ENCODE measurements around the gene CHPF2. TPM values are rescaled to one million over a fixed set of nuclear protein-coding genes. Genes with fewer than 3 reads are reported as not detected.

CHPF2 gene, protein sequence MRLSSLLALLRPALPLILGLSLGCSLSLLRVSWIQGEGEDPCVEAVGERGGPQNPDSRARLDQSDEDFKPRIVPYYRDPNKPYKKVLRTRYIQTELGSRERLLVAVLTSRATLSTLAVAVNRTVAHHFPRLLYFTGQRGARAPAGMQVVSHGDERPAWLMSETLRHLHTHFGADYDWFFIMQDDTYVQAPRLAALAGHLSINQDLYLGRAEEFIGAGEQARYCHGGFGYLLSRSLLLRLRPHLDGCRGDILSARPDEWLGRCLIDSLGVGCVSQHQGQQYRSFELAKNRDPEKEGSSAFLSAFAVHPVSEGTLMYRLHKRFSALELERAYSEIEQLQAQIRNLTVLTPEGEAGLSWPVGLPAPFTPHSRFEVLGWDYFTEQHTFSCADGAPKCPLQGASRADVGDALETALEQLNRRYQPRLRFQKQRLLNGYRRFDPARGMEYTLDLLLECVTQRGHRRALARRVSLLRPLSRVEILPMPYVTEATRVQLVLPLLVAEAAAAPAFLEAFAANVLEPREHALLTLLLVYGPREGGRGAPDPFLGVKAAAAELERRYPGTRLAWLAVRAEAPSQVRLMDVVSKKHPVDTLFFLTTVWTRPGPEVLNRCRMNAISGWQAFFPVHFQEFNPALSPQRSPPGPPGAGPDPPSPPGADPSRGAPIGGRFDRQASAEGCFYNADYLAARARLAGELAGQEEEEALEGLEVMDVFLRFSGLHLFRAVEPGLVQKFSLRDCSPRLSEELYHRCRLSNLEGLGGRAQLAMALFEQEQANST
- 50.6 and 51.9 TPM in 2 replicates for total RNA-seq

DNA sequence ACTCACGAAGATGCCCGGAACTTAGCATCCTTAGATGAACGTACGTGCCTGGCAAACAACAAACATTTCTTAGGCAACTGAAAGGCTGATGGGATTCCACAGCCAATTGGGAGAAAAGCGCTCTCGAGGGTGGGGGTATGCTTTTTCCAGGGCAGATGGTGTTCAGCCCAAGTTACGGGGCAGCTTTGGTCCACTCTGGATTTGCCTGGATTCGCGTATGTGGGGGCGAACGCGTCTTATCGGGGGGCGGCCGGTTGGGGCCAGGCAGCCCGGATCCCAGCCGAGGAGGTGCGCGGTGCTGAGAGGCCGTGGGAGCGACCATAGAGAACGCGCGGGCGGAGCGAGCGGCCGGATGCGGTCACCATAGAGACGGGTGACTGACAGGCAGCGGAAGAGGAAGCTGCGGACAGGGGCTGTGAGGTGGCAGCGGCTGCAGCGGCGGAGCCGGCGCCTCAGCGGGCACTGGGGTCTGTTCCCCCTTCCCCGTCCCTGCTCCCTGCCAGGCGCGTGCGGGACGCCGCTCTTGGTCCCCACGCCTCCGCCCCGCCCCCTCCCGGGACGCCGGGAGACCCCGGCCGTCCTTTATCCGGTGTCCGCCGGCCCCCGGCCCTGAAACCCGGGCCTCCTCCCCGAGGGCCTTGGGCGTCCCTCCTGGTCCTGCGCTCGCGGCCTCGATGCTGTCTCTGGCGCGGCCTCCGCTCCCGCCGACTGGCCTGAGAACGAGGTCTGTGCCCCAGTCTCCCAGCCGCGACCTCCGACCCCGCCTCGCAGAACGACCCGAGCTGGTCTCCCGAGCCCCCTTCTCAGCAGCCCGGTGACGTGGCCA lies at the start of gene CHPF2:
Gene CHPF2 (plus strand): TSS at position 393 of the 826 bp plus-strand sequence. CDS start 1,529 bp downstream, outside the sequence.
- intact Hi-C loops (cut with micrococcal nuclease), result loop anchor here (1.0 to 5.0 kb wide), 10 partner anchors 12 to 1608 kb away; partner anchors contain the start of genes ABCB8, NUB1, RHEB and TMUB1

DNA sequence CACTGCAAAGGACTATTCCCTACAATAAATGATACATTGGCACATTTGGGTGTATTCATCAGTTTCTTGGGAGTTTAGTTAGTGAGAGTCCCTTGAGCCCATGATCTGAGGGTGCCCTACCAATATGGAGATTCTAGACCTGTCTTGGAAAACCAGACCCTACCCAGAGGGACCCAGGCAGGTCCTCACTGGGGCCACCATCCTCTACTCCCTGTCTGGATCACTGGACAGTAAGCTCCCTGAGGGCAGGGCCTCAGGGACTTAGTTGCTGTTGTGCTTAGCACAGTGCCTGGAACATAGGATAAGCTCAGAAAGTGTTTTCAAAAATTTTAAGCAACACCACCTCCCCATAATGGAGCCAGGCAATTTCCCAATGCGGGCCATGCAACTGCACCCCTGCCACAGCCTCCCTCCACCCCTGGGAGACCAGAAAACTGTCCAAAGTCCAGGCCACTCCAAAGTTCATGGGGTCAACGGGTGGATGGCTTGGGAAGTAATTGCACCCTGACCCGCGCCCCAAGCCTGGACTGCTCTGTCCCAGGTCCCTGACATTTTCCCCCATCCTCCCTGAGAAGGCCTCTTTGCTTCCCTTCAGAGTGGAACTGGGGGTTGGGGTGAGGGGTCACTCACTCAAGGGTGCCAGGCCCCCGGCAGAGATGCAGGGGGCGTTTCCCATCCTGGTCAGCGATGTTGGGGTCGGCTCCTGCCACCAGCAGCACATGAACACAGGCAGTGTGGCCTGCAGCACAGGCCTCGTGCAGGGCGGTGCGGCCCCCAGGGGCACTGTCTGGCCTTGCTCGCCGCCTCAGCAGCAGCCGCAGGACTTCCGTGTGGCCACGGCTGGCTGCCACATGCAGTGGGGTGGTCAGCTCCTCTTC lies 46.3 kb upstream of the CHPF2 start:
- intact Hi-C loops (cut with micrococcal nuclease), result no loop called here

DNA sequence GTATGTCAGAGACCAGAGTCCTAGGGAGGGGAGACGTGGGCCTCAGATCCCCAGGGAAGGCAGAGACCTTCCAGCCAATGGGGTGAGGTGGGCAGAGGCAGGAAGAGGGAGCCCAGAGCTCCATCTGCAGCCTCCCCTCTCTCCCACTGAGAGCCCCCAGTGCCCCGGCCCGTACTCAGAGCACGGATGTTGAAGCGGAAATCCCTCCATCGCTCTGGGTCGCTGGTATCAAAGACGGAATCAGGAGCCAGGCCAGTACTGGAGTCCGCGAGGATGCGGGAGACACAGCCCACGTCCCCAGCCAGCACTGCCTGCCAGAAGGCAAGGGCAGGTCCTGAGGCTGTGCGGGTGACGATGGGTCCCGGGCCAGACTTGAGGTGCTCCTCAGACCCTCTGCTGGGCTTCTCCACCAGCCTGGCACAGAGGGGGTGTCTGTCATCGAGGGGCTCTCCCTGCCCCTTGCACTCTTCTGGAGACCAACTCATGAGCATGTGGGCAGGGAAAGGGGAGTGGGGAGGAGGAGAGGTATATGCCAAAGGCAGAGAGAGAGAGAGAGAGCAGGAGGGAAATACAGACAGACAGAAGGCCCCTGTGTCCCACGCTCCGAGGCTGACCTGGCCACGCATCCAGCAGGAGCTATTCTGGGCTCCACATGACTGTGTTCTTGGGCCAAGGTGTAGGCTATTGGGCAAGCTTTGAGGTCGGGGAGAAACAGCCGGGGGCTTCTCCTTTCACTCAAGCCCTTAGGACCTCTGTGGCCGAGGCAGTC lies 45.5 kb upstream of the CHPF2 start, which contains the start of gene ASB10:
Gene ASB10 (minus strand): TSS at position 611 of the 769 bp plus-strand sequence. CDS start 120 bp downstream, at position 491.
- intact Hi-C loops (cut with micrococcal nuclease), result no loop called here

DNA sequence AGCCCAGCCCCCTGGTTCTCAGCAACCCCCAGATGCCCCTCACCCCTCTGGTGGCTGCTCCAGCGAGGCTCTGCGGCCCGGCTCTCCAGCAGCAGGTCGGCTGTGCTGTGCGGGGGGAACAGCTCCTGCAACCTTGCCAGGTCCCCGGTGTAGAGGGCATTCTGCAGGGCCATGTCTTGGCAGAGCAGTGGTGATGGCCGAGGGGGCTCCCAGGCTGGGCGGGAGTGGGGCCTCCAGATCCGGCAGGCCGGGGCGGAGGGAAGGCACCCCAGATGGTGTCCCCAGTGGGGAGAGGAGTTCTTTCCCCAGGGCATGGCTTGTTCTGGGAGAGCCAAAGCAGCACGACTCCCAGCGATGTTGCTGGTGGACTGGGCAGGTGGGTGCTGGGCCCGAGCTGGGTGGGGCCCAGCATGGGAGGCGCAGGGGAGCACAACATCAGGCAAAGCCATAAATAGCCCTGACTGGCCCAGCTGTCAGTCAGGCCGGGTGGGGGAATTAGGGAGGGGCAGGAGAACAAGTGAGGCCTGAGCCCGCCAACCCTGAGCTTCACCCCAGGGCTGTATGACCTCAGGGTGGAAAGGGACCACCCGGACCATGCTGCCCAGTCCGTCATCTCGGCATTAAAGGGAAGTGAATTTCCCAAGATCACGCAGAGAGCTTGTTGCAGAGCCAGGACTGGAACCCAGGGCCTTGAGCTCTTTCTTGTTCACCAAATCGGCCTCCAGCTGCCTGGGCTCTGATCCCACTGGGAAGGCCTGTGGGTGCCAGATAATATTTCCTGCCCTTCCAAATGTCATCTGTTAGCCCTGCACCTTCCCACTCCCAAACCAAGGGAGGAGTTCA lies 44.7 kb upstream of the CHPF2 start:
- intact Hi-C loops (cut with micrococcal nuclease), result no loop called here

DNA sequence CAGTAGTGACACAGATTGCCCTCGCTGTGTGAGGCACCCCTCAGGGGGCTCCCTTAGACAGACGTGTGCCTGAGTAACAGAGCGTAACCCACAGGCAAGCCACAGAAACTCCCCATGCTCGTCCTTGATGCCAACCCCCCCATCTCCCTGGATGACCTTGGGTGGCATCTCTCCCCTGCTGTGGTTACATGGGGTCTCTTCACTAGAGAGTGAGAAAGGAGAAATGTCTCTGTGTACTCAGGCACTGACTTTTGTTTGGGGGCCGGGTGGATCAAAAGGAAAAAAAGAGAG lies 44.1 kb upstream of the CHPF2 start:
- intact Hi-C loops (cut with micrococcal nuclease), result no loop called here

DNA sequence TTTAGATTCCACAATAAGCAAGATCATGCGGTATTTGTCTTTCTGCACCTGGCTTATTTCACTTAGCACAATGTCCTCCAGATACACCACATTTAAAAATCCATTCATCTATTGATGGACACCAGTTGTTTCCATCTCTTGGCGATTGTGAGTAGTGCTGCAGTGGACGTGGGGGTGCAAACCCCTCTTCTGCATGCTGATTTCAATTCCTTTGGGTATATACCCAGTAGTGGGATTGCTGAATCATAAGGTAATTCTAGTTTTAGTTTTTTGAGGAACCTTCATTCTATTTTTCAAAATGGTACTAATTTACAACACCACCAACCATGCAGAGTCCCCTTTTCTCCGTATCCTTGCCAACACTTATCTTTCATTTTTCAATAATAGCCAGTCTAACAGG lies 43.2 kb upstream of the CHPF2 start:
- intact Hi-C loops (cut with micrococcal nuclease), result no loop called here

DNA sequence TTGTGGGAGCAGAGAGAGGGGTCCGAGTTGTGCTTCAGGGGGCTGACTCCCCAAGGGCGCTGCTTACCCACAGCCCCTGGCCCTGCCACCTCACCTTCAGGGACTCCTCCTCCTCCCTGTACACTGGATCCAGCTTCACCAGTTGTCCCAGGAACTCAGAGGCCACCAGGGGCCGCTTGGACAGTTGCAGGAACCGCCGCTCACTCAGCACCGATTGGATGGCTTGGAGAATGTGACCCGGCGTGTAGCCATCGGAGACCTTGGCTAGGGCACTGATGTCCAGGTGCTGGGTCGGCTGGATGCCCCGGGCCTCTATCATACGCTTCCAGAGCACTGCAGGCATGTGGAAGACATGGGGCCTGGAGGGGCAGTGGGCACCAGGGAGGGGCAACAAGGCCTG lies 40.7 kb upstream of the CHPF2 start:
- intact Hi-C loops (cut with micrococcal nuclease), result no loop called here

DNA sequence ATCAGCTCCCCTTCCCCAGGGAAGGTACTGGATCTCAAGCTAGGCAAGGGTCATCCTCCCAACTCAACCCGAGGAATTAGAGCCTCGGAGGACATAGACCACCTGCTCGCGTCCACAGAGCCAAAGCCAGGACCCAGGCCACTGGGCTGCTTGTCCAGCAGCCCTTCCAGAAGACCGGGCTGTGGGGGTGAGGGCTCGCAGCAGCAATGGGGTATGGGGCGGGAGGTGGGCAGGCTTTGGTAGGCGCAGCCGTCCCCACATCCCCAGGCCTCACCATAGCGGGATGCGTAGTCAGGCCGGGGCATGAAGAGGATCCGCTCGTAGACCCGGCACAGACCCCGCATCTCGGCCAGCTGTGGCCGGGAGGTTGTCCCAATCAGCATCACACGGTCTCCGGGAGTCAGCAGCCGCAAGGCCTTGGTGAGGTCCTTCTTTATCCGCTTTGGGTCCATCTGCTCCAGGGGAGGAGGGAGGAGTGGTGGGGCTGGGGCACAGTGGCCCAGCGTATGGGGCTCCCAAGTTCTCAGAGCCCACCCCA lies 40.2 kb upstream of the CHPF2 start:
- intact Hi-C loops (cut with micrococcal nuclease), result no loop called here

DNA sequence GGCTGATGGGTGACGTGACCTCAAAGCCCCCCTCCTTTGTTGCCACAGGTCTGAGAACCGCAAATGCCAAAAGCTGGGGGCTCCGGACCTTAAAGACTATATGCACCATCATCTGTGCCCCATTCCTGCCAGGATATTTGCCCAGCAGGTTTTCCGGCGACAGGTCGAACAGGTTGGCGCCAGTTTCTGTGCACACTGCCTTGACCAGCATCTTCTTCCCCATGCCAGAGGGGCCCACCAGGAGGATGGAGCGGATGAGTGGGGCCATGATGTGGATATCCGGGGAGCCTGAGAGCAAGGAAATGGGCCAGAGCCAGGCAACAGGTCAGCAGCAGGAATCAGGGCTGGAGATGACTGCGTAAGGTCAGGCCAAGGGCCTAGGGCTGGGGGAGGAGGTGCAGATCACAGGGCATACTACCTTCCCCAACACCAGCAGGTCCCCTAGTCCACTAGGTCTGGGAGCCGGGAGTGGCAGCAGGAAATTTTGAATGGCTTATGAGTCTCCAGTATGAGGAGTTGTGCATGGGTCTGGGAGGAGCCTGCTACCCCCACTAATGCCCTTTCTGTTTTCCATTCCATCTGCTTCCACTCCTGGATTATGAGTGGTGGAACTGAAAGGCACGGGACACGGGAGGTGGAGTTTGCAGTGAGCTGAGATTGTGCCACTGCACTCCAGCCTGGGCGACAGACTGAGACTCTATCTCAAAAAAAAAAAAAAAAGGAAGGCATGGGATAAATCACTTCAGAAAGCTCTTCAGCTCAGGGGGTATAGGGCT lies 38.9 kb upstream of the CHPF2 start:
- intact Hi-C loops (cut with micrococcal nuclease), result no loop called here

DNA sequence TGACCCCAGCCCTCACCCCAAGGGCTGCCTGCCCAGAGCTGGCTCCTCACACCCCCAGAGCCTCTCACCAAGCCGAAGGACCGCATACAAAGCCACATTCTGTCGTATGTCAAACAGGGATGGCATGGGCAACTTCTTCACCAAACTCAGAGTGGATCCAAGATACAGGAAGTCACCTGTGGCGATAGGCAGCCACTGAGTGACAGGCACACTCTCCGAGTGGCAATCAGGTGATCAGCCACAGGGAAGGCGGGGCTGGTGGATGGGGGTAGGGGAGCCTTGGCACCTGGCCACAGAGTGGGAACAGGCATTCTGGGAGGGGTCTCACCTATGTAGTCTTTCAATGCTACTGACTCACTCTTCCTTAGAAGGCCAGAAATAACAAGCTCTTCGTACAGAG lies 38.1 kb upstream of the CHPF2 start:
- intact Hi-C loops (cut with micrococcal nuclease), result no loop called here

DNA sequence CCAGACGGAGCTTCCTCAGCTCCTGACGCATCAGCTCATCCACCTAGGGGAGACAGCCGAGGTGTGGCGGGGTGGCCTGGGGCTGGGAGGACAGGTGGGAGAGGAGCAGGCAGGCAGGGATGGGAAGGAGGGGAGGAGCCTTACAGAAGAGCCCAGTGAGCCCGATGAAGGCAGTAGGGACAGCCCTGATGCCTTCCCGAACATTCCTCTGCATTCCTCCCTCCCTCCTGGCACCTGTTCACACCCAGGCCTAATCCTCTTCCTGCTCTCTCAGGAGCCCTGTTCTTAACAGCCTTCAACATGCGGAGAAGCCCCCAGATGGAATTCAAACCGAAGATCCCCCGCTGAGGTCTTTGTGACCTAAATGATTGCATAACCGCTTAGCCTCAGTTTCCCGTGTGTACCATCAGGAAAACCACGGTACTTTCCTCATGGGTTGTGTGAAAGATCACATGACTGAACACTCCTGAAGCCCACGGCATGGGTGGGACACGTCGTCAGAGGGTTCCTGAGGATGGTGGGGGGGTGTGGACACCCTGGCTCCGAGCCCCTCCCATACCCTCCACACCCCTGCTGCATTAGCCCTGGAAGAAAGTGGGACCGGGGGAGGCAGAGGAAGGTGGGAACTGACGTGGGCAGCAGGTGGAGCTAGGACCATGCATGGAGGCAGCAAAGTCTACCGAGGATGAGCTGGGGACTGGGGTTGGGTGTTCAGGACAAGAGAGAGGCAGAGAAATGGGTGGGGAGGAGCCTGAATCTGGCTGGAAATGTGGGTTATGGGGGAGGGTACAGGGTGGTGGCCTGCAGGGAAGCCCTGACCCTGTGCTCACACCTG lies 36.5 kb upstream of the CHPF2 start:
- intact Hi-C loops (cut with micrococcal nuclease), result no loop called here

DNA sequence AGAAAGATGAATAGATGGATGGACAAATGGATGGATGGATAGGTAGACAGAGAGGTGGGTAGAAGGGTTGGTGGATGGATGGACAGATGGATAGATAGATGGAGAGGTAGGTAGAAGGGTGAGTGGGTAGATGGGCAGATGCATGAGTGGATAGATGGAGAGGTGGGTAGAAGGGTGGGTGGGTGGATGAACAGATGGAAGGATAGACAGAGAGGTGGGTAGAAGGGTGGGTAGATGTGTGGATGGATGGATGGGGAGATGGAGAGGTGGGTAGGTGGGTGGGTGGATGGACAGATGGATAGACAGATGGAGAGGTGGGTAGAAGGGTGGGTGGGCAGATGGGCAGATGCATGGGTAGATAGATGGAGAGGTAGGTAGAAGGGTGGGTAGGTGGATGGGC lies 34.4 kb upstream of the CHPF2 start:
- intact Hi-C loops (cut with micrococcal nuclease), result no loop called here

DNA sequence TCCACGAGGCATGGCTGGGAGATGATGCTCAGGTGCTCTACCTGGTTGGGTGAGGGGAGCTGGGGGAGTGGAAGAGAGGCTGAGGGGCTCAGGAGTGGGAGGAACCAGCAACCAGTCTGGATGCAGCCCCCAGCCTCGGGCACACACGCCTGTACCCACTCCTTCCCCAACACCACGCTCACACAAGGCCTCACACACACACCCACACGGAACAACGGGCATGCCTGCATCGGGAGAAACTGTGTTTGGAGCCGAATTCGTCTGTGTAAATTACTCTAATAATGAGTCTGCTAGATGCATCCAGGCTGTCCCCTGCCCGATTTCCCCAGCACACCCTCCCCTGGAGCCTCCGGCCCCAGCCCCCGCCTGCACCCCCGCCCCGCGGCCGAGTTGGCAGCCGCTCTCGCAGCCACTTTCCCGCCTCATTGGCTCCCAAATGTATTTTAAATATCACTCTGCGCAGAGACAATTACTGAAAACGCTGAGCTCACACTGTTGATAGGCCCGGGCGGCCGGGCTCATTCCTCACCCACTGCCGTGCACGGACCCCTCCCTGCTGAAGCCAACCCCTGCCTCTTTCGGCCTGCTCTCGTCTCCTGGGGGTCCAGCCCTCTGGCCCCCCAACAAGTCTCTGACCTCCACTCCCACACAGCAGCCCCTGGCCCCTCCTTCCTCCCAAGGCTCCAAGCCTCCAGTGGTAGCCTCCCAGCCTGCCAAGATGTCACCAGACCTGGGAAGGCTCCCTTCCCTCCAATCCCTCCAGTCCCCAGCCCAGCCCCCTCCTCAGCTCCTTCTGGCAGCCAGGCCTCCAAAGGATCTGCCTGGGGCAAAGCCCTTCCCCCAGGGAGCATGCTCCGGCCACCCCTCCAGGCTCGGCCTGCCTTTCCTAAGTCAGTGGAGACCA lies 33.1 kb upstream of the CHPF2 start:
- intact Hi-C loops (cut with micrococcal nuclease), result no loop called here

DNA sequence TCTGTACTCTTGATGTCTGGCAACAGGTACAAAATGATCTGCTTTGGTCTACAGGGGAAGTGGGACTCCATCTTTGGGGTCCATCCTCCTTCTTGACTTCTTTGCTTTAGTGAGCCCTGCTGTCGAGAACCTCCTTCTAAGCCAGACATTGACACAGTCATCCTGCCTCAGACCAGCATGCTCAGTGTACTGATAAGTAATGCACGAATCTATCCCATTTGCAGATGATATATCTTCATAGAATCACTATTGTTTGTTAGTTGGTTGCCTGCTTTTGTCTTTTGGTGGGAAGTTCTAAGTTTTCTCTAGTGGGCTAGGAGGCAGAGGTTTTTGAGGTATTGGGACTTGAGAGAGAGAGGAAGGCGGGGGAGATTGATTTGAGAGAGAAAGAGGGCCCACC lies 30.9 kb upstream of the CHPF2 start:
- intact Hi-C loops (cut with micrococcal nuclease), result no loop called here

DNA sequence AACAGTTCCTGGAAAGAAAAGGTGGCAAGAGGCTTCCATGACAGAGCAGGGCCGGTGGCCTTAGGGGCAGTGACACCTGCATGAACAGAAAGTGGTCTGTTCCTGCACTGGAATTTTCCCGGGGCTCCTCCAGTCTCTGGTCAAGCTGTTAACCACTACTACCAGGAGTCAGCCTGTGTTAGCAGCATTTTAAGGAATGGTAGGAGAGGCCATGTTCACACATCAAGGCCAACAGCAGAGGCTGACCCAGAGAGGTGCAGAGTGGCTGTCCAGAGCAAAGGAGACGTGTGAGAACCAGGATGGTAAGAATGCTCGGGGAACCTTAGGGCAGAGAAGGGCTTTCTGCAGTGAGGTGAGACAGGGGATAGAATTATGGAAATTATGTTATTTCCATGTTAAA lies 30.5 kb upstream of the CHPF2 start:
- intact Hi-C loops (cut with micrococcal nuclease), result no loop called here

DNA sequence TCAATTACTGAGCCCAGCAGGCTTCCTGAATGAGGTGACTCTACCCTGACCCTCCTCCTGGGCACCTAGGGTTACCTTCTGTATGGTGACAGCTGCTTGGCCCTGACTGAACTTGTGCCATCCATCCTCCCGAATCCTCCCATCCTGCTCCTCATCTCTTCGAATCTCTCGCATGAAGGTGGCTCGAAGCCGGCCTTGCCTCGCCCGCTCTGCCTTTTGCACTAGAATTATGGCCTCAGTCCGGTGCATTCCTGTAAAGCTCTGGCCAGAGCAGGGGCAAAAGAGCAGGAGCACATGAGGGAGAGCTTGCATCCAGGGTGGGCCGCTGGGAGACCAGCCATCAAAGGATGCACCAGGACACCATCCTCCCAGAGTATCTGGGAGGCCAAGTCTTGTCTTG lies 29.4 kb upstream of the CHPF2 start:
- intact Hi-C loops (cut with micrococcal nuclease), result no loop called here
